K562 (cell line): ENCODE data around the gene LENG8. TPM values are rescaled to one million over a fixed set of nuclear protein-coding genes. Genes with fewer than 3 reads are reported as not detected.
"Not testable (repeated sequence)": the region's sequence is repeated elsewhere in the genome, so short reads cannot be mapped to it uniquely, and the experiment has no call there.

Source experiments
- ATAC-seq: fragments of 200-7000 bp; cut with Tn5 transposase; 3 replicates; pipeline ENCODE4 v1.9.1; 2020; ENCODE audit warnings: moderate library complexity
- BruUV-seq: library from RNA; stranded (reverse); fragments of 400-500 nt; replicated peaks from 2 replicates; lab custom pipeline; 2021; lab: Mats Ljungman, UMichigan
- CTCF ChIA-PET: fragments of 300-600 bp; formaldehyde crosslinking; extraction: SDS; loops from one replicate; lab custom pipeline; 2021; ENCODE audit warnings: low intra/inter-chr PET ratio; lab: Yijun Ruan, JAX
- POLR2A ChIA-PET: fragments of 300-600, 350-650 bp; sonication (Branson Sonifier 250); formaldehyde crosslinking; extraction: SDS; loops from one replicate; lab custom pipeline; 2021; ENCODE audit warnings: antibody characterized with exemption, inconsistent platforms; lab: Yijun Ruan, JAX
- DNase-seq, 4 experiments: peaks; one replicate each; pipeline versions ENCODE4 v3.0.0 to v3.0.0-alpha.2; 2011 to 2018; ENCODE audit warnings: low spot score in 3 of 4, mixed read lengths in 3 of 4; ENCODE audit errors: extremely low read depth in 1 of 4
- FAIRE-seq: peaks from 2 replicates; lab custom pipeline; 2011; peaks lifted over from hg19 to GRCh38; lab: Jason Lieb, UNC
- H2AFZ ChIP-seq: 2 replicates; pipeline ENCODE4 v1.6.0; 2011; ENCODE audit warnings: low read depth, low read length, control low read depth, inconsistent platforms
- H3K27ac ChIP-seq: fragments of 200-600 bp; 3 replicates; pipeline ENCODE4 v1.8.0; 2011; ENCODE audit warnings: low read depth, mild to moderate bottlenecking, control low read depth, inconsistent platforms, low read length, moderate library complexity, mixed read lengths; ENCODE audit errors: extremely low read depth
- H3K27me3 ChIP-seq, 2 experiments: fragments of 300-600 bp in 1 of 2; 2 replicates in 1 of 2; 3 replicates in 1 of 2; pipeline versions ENCODE4 v1.6.0 to v1.8.0; 2011; ENCODE audit warnings: inconsistent platforms in 2 of 2, low read length in 2 of 2, mild to moderate bottlenecking in 1 of 2, mixed read lengths in 1 of 2, moderate library complexity in 1 of 2; ENCODE audit not compliant: control insufficient read depth in 2 of 2, insufficient read depth in 2 of 2
- H3K36me3 ChIP-seq: fragments of 300-600 bp; 3 replicates; pipeline ENCODE4 v1.8.0; 2011; ENCODE audit warnings: mild to moderate bottlenecking, low read length, inconsistent platforms; ENCODE audit not compliant: control insufficient read depth, insufficient read depth
- H3K4me1 ChIP-seq, 2 experiments: fragments of 200-600 bp in 1 of 2; replicated peaks in 1 of 2; 2 replicates in 1 of 2; 3 replicates in 1 of 2; pipeline versions ENCODE4 v1.5.1 to v1.8.0; 2011; ENCODE audit warnings: inconsistent platforms in 2 of 2, low read length in 2 of 2, mild to moderate bottlenecking in 1 of 2, mixed read lengths in 1 of 2, moderate library complexity in 1 of 2; ENCODE audit not compliant: control insufficient read depth in 2 of 2, insufficient read depth in 2 of 2
- H3K4me2 ChIP-seq: 2 replicates; pipeline ENCODE4 v1.6.1; 2011; ENCODE audit warnings: low read length, control low read depth, inconsistent platforms, mixed read lengths; ENCODE audit not compliant: insufficient read depth
- H3K4me3 ChIP-seq: fragments of 200-600 bp; sonication (generic), shearing (Covaris generic); 2 replicates; pipeline ENCODE4 v1.5.1; 2016; ENCODE audit warnings: control low read depth, inconsistent platforms
- H3K79me2 ChIP-seq: fragments of 200-600 bp; 3 replicates; pipeline ENCODE4 v1.8.0; 2011; ENCODE audit warnings: low read length, inconsistent platforms; ENCODE audit not compliant: control insufficient read depth, insufficient read depth
- H3K9ac ChIP-seq, 2 experiments: 2 replicates each; pipeline versions ENCODE4 v1.6.0 to v1.6.1; 2011; ENCODE audit warnings: low read depth in 2 of 2, low read length in 2 of 2, control low read depth in 1 of 2, inconsistent platforms in 1 of 2, mild to moderate bottlenecking in 1 of 2, mixed read lengths in 1 of 2; ENCODE audit not compliant: insufficient read depth in 1 of 2
- H3K9me1 ChIP-seq: one replicate; pipeline ENCODE4 v1.6.0; 2011; ENCODE audit warnings: inconsistent platforms, mild to moderate bottlenecking, low read length, moderate library complexity; ENCODE audit not compliant: control insufficient read depth, insufficient read depth
- H3K9me3 ChIP-seq: replicated peaks from 2 replicates; pipeline ENCODE4 v1.5.1; 2011; ENCODE audit warnings: low read depth, low read length, inconsistent platforms; ENCODE audit not compliant: control insufficient read depth, insufficient read depth
- H4K20me1 ChIP-seq: replicated peaks from 2 replicates; pipeline ENCODE4 v1.6.1; 2011; ENCODE audit warnings: low read length, inconsistent platforms, mixed read lengths; ENCODE audit not compliant: control insufficient read depth, insufficient read depth
- WGBS: fragments of 100-300 bp; shearing (Covaris generic); methylation state at CpG from one replicate; pipeline ENCODE4 v1.1.6; 2016; ENCODE audit warnings: low coverage, mixed read lengths; ENCODE audit not compliant: insufficient coverage; ENCODE audit errors: missing lambda C conversion rate; 5-methylcytosine and 5-hydroxymethylcytosine counted together
- in situ Hi-C: fragments of 300-500 bp; cut with MboI; formaldehyde crosslinking; loops from 4 replicates; pipeline ENCODE4 v1.15.0; 2018; ENCODE audit warnings: inconsistent platforms, mixed read lengths
- intact Hi-C: fragments of 100-400 bp; cut with micrococcal nuclease; formaldehyde crosslinking; loops from 2 replicates; pipeline ENCODE4 v1.14.2; 2022
- polyA plus RNA-seq, 8 experiments: library from polyadenylated mRNA; depleted of rRNA in 4 of 8; stranded (reverse) in 5 of 8; unstranded in 3 of 8; fragments of >200 nt; fragmentation: Nextera tagmentation in 2 of 8; fragmentation: Illumina TruSeq in 1 of 8; extraction: Ambion mirVana in 2 of 8; extraction: Trizol in 1 of 8; gene quantifications; 2 replicates each; pipeline versions ENCODE4 v1.2.1 to v1.2.3, GENCODE V29; 2011 to 2014; ENCODE audit warnings: inconsistent platforms in 1 of 8, missing spikeins in 1 of 8
- total RNA-seq, 7 experiments: library from RNA; depleted of rRNA in 6 of 7; stranded (reverse); fragments of >200 nt in 6 of 7; fragmentation: Illumina TruSeq in 2 of 7; extraction: Trizol in 2 of 7; gene quantifications; 2 replicates each; pipeline versions ENCODE4 v1.2.1 to v1.2.3, GENCODE V29; 2011 to 2021; ENCODE audit warnings: low replicate concordance in 1 of 7

Gene LENG8
- total and polyA plus RNA-seq, 9 of the 15 experiments (the other 6 are each of a cell fraction or from before 2014, with no cell fraction given), result 0.74 to 146 (median 28.1) TPM

DNA sequence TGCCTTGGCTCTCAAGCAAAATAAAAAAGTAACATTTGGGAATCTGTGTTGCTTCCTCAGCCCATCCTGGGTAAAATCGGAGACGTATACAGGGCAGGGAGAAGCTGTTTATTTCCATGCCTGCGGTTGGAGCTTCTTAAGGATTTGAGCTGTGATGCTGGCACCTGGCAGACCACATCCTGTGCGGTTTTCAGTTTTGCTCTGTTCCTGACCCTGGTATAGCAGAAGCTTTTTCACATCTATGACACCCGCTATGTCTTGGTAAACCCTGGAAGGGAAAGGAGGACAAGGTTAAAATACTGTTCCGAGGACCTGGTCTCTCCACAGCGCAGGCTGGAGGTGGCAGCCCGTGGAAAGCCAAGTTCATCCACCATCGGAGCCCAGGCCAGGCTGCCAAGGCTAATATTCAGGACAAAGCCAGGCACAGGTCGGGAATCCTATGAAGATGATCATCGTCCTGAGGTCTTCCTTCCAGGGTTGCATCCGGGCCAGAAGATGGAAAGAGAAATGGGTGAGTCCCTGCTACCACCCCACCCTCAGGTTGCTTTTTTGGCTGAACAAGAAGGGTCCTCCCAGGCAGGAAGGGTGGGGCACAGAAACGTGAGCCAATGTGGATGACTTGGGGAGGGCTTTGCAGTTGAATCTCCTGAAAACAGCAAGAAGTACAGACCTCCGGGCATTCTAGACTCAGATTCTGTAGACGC lies 48.9 kb downstream of the LENG8 start:
- H3K79me2 ChIP-seq, DNase-seq, in situ Hi-C loops, H3K9me3 ChIP-seq, H4K20me1 ChIP-seq, H3K9ac ChIP-seq, H3K27ac ChIP-seq, H3K9me1 ChIP-seq, H2AFZ ChIP-seq, CTCF ChIA-PET, H3K4me2 ChIP-seq, H3K4me3 ChIP-seq, H3K4me1 ChIP-seq, intact Hi-C loops, BruUV-seq, FAIRE-seq, H3K36me3 ChIP-seq, ATAC-seq: not testable (repeated sequence)
- POLR2A ChIA-PET, result interaction anchor here (0.7 to 1.2 kb wide), 2 partner anchors 12 to 16 kb away, joined by 3 to 4 read pairs; no protein-coding TSS in a partner anchor
- H3K27me3 ChIP-seq, result peaks cover 19 to 46% of the 10 kb centered on the region in 2 experiments; a peak in 4 of 5 replicates
- 4% methylated on average over 5 of the region's 15 CpGs for WGBS

DNA sequence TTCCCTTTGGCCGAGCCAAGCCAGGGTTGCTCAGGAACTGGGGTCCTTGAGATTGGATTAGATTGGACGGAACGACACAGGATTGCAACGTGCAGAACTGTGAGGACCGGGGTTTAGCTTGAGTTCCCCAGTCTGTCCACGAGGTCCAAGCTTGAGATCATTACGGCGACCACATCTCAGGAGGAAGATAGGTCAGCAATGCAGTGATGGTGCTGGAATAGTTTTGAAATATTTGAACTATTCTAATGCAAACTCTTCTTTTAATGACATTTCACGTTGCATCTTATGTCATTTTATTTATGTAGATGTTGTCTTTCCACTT lies 49.4 kb downstream of the LENG8 start:
- H3K4me3 ChIP-seq, H3K79me2 ChIP-seq, in situ Hi-C loops, POLR2A ChIA-PET, H3K9ac ChIP-seq, BruUV-seq, intact Hi-C loops, H3K9me3 ChIP-seq, H3K4me2 ChIP-seq, H3K9me1 ChIP-seq, H4K20me1 ChIP-seq, FAIRE-seq, DNase-seq, H3K27ac ChIP-seq, H2AFZ ChIP-seq, ATAC-seq, H3K4me1 ChIP-seq, H3K36me3 ChIP-seq, CTCF ChIA-PET: not testable (repeated sequence)
- H3K27me3 ChIP-seq, result peaks cover 19 to 43% of the 10 kb centered on the region in 2 experiments; a peak in 4 of 5 replicates
- 0% methylated on average over 8 of the region's 9 CpGs for WGBS
